AG04450 (cell line): ENCODE measurements around the gene ERC1. TPM values are rescaled to one million over a fixed set of nuclear protein-coding genes. Genes with fewer than 3 reads are reported as not detected.

Experiments used
- CTCF ChIA-PET: fragments of 300-600, 350-600 bp; formaldehyde crosslinking; extraction: SDS; loops from one replicate; lab custom pipeline; 2022; ENCODE audit warnings: antibody characterized with exemption, inconsistent platforms; lab: Charles Lee
- POLR2A ChIA-PET: fragments of 350-600 bp; formaldehyde crosslinking; extraction: SDS; loops from one replicate; lab custom pipeline; 2021; ENCODE audit warnings: antibody characterized with exemption, inconsistent platforms; lab: Yijun Ruan, JAX
- DNase-seq: peaks from one replicate; pipeline ENCODE4 v3.0.0-alpha.2; 2011; ENCODE audit warnings: low read depth, low spot score
- H3K27ac ChIP-seq: one replicate; pipeline ENCODE4 v1.5.1; 2012; ENCODE audit warnings: low read depth, low read length, control low read depth
- H3K27me3 ChIP-seq: one replicate; pipeline ENCODE4 v1.6.0; 2012; ENCODE audit warnings: low read length; ENCODE audit not compliant: control insufficient read depth, insufficient read depth
- H3K4me3 ChIP-seq: 2 replicates; pipeline ENCODE4 v1.5.1; 2011; ENCODE audit warnings: mild to moderate bottlenecking, low read depth, low read length, control low read depth
- H3K9me3 ChIP-seq: 2 replicates; pipeline ENCODE4 v1.5.1; 2012; ENCODE audit warnings: low read length; ENCODE audit not compliant: control insufficient read depth, insufficient read depth
- polyA plus RNA-seq: library from polyadenylated mRNA; depleted of rRNA; stranded (reverse); fragments of >200 nt; gene quantifications from 2 replicates; pipeline ENCODE4 v1.2.3, GENCODE V29; 2011
- TF ChIP-seq, protein P1 (sequence below): IDR thresholded peaks from 2 replicates; pipeline ENCODE4 v1.5.1; 2011; ENCODE audit warnings: low read depth, low read length, control low read depth, inconsistent platforms

ERC1 gene
- polyA plus RNA-seq, 1 experiment = 28.6 TPM

DNA sequence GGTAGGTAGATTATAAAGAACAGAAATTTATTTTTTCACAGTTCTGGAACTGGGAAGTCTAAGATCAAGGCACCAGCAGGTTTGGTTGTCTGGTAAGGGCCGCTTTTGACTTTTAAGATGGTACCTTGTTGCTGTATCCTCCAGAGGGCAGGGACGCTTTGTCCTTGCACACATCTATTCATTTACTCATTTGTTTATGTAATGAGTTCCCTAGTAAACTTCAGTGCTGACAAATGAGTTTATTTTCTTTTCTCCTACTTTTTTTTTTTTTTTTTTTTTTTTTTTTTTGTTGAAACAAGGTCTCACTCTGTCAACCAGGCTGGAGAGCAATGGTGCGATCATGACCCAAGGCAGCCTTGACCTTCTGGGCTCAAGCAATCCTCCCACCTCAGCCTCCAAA, 407.6 kb downstream of the ERC1 start:
- TF ChIP-seq, protein P1, sequence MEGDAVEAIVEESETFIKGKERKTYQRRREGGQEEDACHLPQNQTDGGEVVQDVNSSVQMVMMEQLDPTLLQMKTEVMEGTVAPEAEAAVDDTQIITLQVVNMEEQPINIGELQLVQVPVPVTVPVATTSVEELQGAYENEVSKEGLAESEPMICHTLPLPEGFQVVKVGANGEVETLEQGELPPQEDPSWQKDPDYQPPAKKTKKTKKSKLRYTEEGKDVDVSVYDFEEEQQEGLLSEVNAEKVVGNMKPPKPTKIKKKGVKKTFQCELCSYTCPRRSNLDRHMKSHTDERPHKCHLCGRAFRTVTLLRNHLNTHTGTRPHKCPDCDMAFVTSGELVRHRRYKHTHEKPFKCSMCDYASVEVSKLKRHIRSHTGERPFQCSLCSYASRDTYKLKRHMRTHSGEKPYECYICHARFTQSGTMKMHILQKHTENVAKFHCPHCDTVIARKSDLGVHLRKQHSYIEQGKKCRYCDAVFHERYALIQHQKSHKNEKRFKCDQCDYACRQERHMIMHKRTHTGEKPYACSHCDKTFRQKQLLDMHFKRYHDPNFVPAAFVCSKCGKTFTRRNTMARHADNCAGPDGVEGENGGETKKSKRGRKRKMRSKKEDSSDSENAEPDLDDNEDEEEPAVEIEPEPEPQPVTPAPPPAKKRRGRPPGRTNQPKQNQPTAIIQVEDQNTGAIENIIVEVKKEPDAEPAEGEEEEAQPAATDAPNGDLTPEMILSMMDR = peak; percentile 40
- ChIA-PET CTCF (no interaction called here), POLR2A (no interaction called here)
- Histone ChIP-seq H3K9me3 (no peaks in the 10 kb centered on the region), H3K27ac (no peak overlapping the region), H3K4me3 (no peak overlapping the region), H3K27me3 (no peaks in the 10 kb centered on the region)
- DNase-seq = peak; percentile 8

DNA sequence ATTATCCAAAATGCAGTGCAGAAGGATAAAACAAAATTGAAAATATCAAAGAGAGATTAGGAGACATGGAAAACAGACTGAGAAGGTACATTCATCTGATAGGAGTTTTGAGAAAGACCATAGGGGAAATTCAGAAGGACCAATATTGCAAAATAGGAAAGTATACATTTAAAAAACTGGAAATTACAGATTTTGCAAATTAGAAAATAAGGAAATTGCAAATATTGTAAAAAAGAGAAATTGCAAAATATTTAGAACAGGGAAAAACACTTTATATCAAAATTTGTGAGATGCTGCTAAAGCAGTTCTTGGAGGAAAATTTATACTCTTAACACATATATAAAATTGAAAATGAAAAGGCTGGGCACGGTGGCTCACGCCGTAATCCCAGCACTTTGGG, 410.9 kb downstream of the ERC1 start:
- TF ChIP-seq, protein P1 = no peak
- POLR2A ChIA-PET = no interaction called here
- H3K27ac ChIP-seq = no peak overlapping the region
- no peak overlapping the region for H3K4me3 ChIP-seq
- no peaks in the 10 kb centered on the region for H3K27me3 ChIP-seq
- CTCF ChIA-PET = no interaction called here
- no peak for DNase-seq
- no peaks in the 10 kb centered on the region for H3K9me3 ChIP-seq

DNA sequence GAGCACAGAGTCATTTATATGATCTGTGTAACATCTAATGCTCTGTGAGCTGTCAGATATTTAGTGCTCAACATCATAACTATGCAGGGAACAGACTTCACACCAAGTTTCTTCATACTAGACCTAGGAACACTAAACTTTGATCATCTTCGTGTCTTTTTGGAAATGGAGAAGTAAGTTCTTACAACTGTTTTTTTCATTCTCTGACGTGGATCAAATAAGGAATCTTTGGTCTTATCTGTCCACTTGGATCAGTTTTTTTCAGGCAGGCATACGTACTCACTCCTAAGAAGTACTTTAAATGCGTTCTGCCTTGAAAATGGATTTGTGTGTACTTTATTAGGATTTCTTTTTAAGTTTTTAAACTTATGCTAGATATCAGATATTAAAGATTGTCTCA, 412.4 kb downstream of the ERC1 start:
- H3K27ac ChIP-seq = no peak overlapping the region
- no peaks in the 10 kb centered on the region for H3K9me3 ChIP-seq
- no peak overlapping the region for H3K4me3 ChIP-seq
- ChIA-PET CTCF (interaction anchor here (1.0 kb wide), 1 partner anchor 180 kb away, joined by 4 read pairs; no protein-coding TSS in a partner anchor), POLR2A (interaction anchor here (0.7 kb wide), 1 partner anchor 106 kb away, joined by 6 read pairs; no protein-coding TSS in a partner anchor)
- no peaks in the 10 kb centered on the region for H3K27me3 ChIP-seq
- TF ChIP-seq, protein P1 = no peak
- DNase-seq = no peak

DNA sequence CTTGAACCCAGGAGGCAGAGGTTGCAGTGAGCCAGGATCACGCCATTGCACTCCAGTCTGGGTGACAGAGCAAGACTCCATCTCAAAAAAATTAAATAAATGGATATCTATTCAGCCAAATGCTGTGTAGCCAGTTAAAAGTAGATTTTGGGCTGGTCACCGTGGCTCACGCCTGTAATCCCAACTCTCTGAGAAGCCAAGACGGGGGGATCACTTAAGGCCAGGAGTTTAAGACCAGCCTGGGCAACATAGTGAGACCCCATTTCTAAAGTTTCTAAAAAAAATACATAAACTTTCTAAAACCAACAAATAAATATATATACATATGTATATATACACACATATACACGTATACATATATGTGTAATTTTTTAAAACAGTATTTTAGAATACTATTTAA, 414.6 kb downstream of the ERC1 start:
- ChIA-PET POLR2A (no interaction called here), CTCF (no interaction called here)
- TF ChIP-seq, protein P1 = no peak
- H3K4me3 ChIP-seq = no peak overlapping the region
- no peak overlapping the region for H3K27ac ChIP-seq
- no peak for DNase-seq
- H3K27me3 ChIP-seq = no peaks in the 10 kb centered on the region
- H3K9me3 ChIP-seq = no peaks in the 10 kb centered on the region

DNA sequence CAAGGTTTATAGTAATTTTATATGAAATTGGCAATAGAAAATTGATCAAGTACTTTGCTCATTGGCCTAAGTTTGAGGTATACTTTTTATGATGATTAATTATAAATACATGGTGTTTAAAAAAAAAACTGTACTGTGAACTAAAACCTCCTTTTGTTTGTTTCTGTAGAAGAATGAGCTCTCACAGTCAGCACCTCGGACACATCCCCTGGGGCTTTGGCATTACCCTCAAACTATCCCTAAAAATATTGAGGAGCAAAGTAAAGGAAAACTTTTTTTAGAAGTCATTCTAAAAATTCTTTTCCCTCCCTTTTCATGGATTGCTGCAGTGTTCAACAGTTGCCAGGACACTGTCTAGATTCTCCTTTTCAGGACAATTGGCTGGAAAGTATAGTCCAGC, 419.8 kb downstream of the ERC1 start:
- TF ChIP-seq, protein P1 = no peak
- H3K27me3 ChIP-seq = no peaks in the 10 kb centered on the region
- no peaks in the 10 kb centered on the region for H3K9me3 ChIP-seq
- no peak overlapping the region for H3K27ac ChIP-seq
- DNase-seq = no peak
- H3K4me3 ChIP-seq = no peak overlapping the region
- CTCF ChIA-PET = no interaction called here
- POLR2A ChIA-PET = no interaction called here
